Measurements from ENCODE around the gene PRC1.
"Not testable (repeated sequence)": the region's sequence is repeated elsewhere in the genome, so short reads cannot be mapped to it uniquely, and the experiment has no call there.

PRC1 gene

DNA sequence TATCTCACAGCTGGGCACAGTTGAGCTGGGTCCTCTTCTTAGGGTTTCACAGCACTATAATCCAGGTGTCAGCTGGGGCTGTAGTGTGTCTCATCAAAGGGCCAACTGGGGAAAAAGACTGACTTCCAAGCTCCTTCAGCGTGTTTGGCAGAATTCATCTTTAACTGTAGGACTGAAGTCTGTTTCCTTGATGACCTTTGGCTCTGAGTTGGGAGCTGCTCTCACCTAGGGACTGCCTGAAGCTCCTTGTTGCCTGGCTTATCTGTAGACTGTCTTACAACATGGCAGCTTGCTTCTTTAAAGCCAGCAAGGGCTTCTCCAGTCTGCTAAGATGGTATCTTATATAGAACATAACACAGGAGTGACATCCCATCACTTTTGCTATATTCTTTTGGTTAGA is 33.3 kb upstream of the PRC1 start:
- TF ChIP-seq CTCF (conservative IDR thresholded peaks at IDR 0.05), result no peak
- no peak for TF ChIP-seq ZFX (IDR thresholded peaks at IDR 0.05)

GRCh38 chr15:91023720-91024119 is 29.4 kb upstream of the PRC1 start:
- TF ChIP-seq ZFX (IDR thresholded peaks at IDR 0.05), result no peak
- no peak for TF ChIP-seq CTCF (conservative IDR thresholded peaks at IDR 0.05)
- H3K27ac ChIP-seq, result no peak overlapping the region

More for the DNA sequence above, 33.3 kb upstream of the PRC1 start:
- no peak overlapping the region for H3K27ac ChIP-seq

DNA sequence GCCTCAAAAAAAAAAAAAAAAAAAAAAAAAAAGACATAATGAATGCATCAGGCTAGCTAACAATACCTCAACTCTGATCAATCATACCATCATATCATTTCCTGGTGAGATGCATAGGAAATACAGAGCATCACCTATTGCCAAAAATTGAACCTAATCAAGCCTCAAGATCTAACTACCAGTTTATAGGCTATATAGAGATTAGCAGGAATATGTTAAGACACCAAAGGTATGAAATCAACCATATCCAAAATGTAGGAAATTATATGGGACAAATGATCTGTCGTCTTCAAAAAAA is 28.4 kb upstream of the PRC1 start:
- TF ChIP-seq CTCF (conservative IDR thresholded peaks at IDR 0.05), result no peak
- TF ChIP-seq ZFX (IDR thresholded peaks at IDR 0.05), result no peak
- peak overlapping the region; percentile 75 for H3K27ac ChIP-seq

GRCh38 chr15:91022075-91022831 is 27.9 kb upstream of the PRC1 start, which contains the start of gene VPS33B:
VPS33B (minus strand) TSS chr15:91022594; CDS start chr15:91022249, 345 bp downstream.
- TF ChIP-seq ZFX (IDR thresholded peaks at IDR 0.05) (peak; percentile 38), CTCF (conservative IDR thresholded peaks at IDR 0.05) (no peak)
- peak within 1 kb of the TSS; percentile 75 for H3K27ac ChIP-seq

DNA sequence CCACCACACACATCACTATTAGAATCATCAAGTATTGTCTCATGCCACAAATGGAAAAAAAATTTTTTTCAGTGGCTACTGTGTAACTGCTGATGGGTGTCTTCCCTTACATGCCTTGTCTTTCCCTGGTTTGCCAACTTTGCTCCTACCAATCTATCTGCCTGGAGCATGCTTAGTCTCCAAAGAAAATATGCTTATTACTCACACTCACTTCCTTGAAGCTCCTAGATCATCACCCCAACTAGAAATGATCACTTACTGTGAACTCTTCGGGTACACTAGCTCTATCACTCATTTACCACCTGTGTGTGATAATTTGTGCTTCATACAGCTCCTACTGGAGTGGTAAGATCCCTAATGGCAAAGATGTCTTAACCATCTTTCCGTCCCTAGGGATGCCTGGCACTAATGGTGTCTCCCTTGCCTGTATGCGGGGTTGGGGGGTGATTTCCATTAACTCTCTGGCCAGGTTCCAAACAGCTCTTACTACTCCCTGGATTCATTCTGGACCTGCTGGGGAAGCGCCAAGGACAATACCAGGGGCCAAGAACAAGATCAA is 27.3 kb upstream of the PRC1 start:
- H3K27ac ChIP-seq, result peak overlapping the region; percentile 75
- TF ChIP-seq ZFX (IDR thresholded peaks at IDR 0.05) (no peak), CTCF (conservative IDR thresholded peaks at IDR 0.05) (no peak)

DNA sequence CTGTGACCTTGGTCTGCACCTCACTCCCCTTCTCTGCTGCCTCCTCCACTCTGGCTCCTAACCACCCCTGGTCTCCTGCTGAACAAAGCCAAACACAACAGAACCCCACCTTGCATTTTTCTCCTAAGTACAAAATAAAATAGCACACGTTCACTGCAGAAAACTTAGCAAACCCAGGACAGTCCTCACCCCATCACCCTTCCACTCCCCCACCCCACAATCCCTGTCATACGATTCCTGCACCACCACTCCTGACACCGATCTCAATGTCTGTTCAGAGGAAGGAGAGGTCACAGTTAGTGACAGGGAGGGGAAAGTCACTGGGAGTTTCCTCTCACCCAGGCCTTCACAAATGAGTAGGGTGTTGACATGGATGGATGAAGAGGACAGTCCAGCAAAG is 23.8 kb upstream of the PRC1 start:
- H3K27ac ChIP-seq, result no peak overlapping the region
- TF ChIP-seq CTCF (conservative IDR thresholded peaks at IDR 0.05) (no peak), ZFX (IDR thresholded peaks at IDR 0.05) (no peak)

- no peak overlapping the region for H3K27ac ChIP-seq
- no peak for TF ChIP-seq ZFX (IDR thresholded peaks at IDR 0.05)
- TF ChIP-seq CTCF (conservative IDR thresholded peaks at IDR 0.05), result no peak
These were observed 23.4 kb upstream of the PRC1 start for GRCh38 chr15:91017716-91018115.

DNA sequence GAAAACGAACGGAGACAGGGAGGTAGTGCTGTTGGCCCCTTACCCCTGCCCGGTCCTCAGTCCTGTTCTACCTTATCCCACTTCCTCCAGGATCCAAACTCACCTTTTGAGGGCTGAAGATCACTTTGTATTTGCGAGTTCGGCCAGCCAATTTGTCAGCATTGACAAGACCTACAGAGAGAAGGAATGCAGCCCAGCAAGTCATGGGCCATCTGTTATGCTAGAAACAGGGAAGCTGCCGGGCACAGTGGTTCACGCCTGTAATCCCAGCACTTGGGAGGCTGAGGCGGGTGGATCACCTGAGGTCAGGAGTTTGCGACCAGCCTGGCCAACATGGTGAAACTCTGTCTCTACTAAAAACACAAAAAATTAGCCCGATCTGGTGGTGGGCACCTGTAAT is 19.4 kb upstream of the PRC1 start:
- not testable (repeated sequence) for H3K27ac ChIP-seq

Measured in C4-2B (cell line).